GM19023 (cell line): ENCODE data around the gene ARHGEF17.
"Not testable (repeated sequence)": the region's sequence is repeated elsewhere in the genome, so short reads cannot be mapped to it uniquely, and the experiment has no call there.

Source experiments
- ATAC-seq: cut with Tn5 transposase; IDR thresholded peaks from one replicate; pipeline ENCODE4 v1.9.1; 2021; ENCODE audit warnings: mild to moderate bottlenecking, moderate library complexity; ENCODE audit not compliant: unreplicated experiment

Gene ARHGEF17, protein sequence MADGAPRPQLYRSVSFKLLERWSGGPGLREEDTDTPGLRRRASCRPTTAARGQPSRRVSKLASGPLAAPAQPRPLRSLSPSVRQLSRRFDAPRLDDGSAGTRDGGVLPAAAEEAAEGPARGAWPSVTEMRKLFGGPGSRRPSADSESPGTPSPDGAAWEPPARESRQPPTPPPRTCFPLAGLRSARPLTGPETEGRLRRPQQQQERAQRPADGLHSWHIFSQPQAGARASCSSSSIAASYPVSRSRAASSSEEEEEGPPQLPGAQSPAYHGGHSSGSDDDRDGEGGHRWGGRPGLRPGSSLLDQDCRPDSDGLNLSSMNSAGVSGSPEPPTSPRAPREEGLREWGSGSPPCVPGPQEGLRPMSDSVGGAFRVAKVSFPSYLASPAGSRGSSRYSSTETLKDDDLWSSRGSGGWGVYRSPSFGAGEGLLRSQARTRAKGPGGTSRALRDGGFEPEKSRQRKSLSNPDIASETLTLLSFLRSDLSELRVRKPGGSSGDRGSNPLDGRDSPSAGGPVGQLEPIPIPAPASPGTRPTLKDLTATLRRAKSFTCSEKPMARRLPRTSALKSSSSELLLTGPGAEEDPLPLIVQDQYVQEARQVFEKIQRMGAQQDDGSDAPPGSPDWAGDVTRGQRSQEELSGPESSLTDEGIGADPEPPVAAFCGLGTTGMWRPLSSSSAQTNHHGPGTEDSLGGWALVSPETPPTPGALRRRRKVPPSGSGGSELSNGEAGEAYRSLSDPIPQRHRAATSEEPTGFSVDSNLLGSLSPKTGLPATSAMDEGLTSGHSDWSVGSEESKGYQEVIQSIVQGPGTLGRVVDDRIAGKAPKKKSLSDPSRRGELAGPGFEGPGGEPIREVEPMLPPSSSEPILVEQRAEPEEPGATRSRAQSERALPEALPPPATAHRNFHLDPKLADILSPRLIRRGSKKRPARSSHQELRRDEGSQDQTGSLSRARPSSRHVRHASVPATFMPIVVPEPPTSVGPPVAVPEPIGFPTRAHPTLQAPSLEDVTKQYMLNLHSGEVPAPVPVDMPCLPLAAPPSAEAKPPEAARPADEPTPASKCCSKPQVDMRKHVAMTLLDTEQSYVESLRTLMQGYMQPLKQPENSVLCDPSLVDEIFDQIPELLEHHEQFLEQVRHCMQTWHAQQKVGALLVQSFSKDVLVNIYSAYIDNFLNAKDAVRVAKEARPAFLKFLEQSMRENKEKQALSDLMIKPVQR (N-terminal part only)

DNA sequence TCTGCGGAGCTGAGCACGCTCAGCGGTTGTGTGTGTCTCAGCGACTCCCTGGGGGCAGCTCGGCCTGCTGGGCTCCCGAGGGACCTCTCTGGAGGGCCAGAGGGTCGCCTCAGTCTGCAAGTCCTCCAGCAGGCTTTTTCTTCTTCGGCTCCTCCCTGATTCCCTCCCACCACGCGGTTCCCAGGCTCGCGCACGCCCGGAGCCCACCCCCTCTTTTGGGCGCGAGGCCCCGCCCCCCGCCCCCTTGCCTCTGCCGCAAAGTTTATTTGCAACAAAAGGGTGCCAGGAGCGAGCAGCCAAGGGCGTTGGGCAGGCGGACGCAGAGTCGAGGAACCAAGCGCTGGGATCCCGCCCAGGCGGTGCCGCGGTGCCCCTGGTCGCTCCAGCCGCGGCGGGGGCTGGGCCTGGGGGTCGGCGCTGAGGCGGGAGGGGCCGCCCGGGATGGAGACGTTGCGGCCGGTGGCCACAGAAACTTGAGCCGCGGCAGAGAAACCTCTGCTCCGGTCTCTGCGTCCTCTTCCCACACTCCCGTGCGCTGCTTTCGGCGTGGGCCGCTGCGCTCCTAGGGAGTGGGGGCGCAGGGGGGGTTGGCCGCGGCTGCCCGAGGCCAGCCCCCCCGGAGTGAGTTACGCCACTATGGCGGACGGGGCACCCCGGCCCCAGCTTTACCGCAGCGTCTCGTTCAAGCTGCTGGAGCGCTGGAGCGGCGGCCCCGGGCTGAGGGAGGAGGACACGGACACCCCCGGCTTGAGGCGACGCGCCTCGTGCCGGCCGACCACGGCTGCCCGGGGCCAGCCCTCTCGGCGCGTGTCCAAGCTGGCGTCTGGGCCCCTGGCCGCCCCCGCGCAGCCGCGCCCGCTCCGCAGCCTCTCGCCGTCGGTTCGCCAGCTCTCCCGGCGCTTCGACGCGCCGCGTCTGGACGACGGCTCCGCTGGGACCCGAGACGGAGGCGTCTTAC, at the start of gene ARHGEF17:
TSS of gene ARHGEF17 (plus strand) at position 274 of the 958 bp plus-strand sequence. CDS start at position 637, 363 bp downstream.
- ATAC-seq = peak; percentile 32

DNA sequence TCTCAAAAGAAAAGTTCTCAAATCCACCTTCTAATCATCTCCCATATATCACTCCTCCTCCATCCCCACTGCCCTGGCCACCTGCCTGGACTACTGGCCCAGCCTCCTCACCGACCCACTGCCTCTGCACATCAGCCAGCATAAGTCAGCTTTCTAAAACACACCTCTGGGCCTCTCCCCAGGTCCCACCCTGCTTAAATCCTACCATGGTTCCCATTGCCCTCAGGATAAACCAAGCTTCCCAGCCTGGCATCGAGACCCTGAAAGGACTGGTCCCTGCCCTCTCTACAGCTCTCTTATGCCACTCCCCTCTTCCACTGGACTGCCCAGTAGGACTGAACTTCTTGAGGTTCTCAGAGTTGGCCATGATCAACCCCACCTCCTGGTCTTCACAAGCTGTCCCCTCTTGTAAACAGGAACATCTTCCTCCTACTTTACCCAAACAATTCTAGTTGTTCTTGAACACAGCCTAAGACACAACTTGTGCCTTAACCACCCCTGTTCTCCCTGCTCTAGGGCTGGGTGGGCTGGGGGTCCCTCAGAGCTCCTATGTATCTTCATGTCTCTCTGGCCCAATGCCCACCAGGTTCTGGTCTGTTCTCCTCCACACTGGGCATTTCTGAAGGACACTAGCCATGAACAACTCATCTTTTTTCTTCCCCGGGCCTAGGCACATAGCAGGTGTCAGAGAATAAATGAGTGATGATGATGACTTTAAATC, 48.5 kb upstream of the ARHGEF17 start:
- no peak for ATAC-seq

DNA sequence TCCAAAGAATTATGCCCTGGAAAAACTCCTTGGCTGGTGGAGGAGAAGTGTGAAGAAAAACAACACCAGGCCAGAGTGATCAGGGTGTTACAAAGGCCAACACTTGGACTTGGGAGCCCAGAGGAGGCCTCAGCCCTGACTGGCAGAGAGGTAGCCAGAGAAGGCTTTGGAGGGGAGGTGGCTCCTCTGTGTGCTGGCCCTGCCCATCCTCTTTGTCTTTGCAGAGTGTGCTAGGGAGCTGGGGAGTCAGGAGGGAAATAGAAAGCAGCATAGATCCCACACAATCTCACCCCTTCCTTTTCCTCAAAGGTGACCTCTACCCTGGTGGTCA, 48.0 kb upstream of the ARHGEF17 start:
- ATAC-seq = no peak

DNA sequence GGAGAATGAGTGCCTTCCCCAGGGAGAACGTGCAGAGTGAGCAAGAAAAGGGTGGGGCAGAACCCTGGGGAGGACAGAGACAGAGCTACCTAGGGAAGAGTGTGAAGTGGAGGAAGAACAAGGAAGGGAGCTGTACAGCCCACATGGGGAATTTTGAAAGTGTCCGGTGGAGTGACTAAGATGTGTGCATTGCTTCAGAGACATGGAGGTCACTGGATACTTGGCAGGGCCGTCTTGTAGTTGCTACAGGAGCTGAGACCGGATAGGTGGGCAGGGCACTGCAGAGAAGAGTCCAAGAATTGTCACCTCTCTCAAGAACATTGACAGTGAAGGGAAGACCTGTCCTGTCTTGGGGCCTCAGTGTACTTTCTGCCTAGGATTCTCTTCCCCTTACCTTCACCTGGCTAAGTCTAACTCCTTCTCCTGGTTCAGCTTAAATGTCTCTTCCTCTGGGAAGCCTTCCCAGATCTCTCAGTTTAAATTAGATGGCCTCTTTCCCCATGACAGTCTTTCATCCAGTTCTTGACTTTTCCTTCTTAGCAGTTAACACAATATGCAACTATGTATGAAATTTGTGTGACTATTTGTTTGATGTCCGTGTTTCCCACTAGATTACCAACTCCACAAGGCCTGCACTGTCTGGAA, 45.1 kb upstream of the ARHGEF17 start:
- no peak for ATAC-seq

DNA sequence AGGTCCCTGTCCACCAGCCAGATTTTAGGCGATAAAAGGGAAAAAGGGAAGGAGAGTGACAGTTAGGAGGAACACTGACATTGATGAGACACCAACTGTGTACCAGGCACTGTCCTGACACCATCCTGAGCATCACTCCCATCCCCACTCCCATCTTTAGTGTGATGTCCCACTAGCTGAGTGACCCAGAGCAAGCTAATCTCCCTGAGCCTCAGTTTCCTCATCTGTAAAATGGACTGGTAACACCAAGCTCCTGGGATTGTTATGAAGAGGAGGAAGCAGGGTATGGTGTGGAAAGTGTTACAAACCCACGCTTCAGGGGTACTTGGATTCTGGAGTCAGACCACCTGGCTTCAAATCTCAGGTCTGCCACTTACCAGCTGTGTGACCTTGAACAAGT, 44.4 kb upstream of the ARHGEF17 start:
- ATAC-seq = no peak

DNA sequence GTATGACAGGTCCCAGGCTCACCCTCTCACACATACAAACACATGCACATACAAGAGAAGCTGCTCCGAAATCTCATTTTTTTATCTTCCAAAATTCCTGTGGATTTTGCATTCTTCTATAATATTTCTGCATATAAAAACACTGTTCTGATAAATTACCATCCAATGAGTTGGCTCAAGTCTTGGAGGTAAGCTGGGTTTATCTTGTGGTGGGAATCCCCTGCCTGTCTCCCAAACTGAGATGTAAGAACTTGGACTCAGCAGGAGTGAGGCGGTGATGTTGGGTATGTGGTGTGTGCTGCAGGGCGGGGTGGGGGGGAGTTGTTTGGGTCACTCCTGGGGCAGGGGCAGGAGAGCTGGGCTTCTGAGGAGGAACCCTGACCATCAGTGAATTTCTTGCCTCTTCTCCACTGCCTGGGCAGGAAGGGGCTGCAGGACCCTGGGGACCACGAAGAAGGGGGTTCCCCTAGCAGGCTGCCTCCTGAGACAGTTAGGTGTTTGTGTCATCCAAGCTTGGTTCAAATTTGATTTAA, 42.7 kb upstream of the ARHGEF17 start:
- ATAC-seq = no peak

DNA sequence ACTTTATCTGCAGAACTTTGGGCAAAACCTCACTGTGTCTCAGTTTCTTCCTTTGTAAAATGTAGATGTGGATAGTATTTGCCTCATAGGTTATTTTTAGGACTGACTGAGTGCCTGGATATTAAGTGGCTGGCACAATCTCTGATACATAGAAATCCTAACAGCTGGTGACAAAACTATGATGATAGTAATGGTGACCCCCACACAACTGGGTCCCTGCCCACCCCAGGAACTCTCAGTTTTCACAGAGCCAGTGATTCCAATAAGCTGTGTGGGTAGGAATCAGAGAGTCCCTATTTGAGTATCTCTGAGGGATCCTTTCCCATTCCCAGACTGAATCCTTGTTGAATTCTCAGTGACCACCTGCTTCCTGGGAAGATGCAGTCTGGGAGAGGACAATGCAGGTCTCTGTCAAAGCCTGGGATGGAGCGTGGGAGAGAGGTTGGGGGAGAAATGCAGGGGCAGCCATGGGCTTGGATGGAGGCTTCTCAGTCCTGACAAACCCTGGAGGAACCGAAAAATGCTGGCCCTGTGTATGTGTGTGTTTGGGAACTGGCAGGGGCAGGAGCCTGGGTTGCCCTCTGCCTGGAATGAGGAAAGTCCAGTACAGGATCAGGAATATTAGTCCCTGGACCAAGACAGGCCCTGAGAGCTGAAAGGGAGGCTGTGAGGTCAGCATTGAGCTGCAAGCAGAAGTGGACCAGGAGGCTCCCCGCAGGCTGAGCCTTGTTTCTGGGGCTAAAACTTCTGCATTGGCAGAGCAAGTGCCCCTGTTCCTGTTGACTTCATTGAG, 42.0 kb upstream of the ARHGEF17 start:
- ATAC-seq = no peak

DNA sequence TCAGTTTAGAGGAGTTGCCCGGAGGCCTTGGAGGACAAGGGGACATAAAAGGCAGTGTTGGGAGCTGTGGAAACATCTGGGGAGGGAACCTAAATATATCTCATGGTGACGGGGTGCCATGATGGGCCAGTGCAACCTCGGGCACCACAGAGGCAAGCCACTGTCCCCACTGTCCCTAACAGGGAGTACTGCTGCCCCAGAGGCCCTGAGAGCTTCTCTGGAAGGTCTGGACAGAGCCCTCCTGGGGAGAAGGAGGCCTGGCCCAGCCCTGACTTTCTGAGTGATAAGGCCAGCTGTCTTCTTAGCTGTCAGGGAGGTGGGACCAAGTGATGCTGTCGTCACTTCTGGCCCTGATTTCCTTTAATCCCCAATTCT, 41.4 kb upstream of the ARHGEF17 start:
- no peak for ATAC-seq

DNA sequence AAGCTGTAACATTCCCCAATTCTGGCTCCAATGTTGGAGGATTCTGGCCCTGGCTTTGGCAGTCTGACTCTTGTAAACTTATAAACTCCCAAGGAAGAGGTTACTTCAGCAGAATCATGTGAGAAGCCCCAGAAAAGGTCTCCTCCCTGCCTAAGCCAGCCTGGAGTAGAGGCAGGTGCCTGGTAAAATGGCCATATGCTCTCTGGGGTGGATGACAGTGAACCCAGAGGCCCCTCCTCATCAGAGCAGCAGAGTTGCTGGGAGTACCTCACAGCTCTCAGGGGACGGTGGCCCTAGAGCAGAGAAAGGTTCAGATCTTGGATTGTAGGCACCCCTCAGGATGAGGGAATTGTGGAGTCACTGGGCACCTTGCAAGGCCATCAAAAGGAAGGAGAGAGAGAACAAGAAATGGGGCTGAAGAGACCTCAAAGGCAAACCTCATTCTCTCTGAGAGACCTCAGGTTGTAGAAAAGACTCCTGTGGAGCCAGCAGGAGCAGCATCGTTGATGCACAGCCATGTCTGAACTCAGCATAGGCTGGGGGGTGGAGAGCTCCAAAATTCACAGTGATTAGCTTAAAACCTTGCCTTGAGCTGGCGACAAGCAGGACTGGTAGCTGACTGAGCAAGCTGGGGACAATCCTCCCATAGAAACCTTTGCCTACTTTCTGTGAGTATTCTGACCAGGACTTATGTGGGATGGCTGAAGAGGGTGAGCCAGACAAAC, 40.8 kb upstream of the ARHGEF17 start:
- ATAC-seq = no peak

DNA sequence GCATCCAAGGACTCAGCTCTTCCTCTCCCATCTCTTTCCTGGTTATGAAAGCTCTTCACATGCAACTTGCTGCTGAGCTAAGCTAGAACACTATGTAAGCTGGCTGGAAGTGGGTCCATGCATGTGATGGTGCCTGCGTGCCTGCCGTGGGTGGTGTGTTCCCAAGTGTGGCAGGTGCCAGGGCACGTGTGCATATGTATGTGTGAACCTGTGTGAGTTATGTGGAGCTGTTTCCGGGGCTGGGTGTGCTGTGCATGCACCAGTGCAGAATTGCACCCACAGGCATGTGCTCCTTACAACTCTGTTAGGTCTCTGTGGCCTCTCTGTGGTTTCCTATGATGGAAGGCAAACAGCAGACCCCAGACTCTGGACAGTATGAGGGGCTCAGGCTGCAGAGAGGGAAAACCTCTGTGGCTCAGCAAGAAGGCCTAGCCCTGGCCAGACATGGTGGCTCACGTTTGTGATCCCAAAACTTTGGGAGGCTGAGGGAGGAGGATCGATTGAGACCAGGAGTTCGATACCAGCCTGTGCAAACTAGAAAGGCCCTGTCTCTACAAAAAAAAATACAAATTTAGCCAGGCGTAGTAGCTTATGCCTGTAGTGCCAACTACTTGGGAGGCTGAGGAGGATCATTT, 40.1 kb upstream of the ARHGEF17 start:
- no peak for ATAC-seq

DNA sequence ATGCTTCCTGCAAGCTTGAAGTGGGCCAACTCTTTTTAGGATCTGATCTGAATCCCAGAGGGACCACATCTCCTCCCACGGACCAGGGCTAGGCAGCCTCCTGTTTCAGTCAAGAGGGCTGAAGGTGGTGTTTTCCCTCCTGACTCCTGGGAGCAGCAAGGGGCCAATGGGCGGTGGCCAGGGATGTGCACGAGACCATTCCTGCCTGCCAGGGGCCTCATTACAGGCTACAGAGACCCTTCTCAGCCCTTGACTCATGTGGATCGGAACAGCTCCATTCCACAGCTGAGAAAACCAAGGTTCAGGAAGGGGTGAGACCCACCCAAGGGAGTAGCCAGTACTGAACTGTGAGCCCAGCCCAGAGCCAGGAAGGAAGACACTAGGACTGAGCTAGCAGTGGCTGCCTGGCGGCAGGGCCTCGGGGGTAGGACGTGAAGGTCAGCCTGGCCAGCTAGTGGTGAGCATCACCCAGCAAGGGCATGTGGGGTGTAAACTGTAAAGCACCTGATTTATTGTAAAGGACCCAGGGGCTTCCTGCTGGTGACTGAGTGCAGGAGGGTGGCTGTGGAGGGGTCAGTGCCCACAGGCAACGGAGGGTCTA, 39.3 kb upstream of the ARHGEF17 start:
- no peak for ATAC-seq

DNA sequence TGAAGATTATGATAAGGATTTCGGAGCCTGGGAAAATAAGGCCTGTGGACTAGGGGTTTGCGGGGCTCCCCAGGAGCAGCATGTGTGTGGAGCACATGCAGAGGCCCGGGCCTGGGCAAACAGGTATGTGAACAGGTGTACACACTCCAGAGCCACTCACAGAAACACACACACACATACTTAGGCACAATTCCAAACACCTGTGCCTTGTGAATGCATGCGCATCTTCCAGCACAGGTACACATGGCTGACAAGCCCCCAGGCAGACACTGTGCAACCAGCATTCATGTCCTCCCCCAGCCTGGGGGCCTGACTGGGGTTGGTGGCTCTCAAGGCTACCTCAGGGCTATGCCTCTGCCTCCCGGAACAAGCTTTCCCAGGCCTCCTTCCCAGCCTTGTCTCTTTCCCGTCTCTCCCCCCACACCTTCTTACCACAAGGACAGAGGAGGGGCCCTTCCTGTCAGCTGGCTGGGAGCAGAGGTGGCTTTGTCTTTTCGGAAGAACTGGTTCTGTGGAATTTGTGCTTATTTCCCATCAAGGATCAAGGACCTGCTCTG, 38.5 kb upstream of the ARHGEF17 start:
- ATAC-seq = no peak

DNA sequence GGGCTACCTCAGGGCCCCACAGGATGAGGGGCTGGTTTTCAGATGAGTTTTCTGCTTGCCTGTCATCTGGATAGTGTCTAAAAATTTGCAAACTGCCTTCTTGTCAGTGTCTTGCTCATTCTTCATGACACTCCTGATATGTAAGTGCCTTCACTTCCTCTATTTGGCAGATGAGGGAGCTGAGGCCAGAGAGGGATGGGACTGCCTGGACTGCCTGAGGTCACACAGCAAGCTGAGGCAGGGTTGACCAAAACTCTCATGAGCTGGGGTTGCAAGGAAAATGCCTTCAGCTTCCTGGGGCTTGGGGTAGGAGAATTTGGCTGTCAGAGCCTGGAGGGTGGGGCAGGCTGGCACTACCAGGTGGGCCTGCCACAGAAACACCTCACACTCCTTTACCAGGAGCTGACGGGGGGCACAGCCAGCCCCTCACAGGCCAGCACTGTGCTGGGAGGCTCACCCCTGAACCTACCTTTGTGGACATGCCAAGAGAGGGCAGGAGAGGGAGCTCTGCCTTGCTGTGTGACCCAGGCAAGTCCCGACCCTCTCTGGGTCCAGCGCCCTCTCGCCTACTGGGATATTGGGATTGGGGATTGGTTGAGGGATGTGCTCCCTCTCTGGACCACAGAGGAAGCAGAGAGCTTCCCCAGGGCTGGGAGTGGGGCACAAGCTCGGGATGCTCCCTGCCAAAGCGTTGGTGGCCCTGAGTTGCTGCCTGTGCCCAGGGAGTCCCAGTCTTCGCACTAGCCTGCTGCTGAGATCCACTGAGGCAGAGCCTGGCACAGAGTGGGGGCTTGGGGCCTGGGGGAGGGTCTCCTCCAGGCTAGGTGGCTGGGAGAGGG, 37.8 kb upstream of the ARHGEF17 start:
- no peak for ATAC-seq

DNA sequence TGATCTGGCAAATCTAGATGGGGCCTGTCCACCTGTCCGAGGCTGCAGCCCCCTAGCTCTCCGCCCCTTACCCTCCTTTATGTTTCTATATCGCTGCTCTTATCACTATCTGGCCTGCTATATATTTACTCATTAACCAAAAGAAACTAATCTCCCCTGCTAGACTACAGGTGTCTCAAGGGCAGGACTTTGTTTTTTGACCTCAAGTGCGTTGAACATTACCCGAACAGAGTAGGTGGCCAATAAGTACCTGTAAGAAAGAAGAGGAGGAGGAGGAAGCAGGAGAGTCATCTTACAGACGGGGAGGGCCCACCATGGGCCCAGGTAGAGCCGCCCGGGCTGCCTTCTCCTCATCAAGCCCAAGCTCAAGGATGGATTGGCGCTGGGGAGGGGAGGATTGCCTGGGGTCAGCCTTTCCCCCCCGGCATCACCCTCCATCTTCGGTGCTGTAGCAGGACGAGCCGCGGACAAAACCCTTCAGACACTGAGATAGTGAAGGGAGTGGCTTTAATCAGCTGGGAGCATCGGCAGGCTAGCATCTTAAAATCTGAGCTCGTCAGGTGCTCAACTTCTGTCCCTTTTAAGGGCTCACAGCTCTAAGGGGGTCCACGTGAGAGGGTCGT, 37.1 kb upstream of the ARHGEF17 start:
- no peak for ATAC-seq

DNA sequence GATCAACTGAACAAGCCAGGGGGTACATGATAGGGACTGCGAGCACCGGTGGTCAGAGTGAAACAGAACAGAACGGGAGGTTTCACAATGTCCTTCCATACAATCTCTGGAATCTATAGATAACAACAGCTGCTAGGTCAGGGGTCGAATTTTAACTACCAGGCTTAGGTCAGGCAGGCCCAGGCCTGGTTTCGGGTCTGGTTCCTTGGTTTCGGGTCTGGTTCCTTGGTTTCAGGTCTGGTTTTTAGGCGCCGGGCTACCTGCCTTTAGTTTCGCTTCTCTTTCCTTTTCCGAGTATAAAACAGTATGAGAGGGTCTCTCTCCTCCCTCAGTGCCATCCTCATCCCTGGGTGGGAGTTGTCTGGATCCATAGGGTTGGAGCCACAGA, 36.6 kb upstream of the ARHGEF17 start:
- ATAC-seq = not testable (repeated sequence)
